Heart left ventricle (tissue), 16 donors: ENCODE data around the gene LZTS2. TPM values are rescaled to one million over a fixed set of nuclear protein-coding genes. Genes with fewer than 3 reads are reported as not detected.
A peak's percentile ranks its signal among the peaks of the same experiment; 100 is the strongest.

Experiments used
- ATAC-seq, 4 donors: fragments of 200-7000 bp; cut with Tn5 transposase; one replicate each; pipeline ENCODE4 v1.9.1; 2020 to 2022; ENCODE audit warnings: moderate library complexity in 4 of 4, mild to moderate bottlenecking in 3 of 4, moderate number of reproducible peaks in 1 of 4
- DNase-seq, 5 donors: peaks; one replicate each; pipeline ENCODE4 v3.0.0-alpha.2; 2020
- H3K27ac ChIP-seq, 12 donors: fragments of 200-600 bp; sonication (generic) in 4 of 12; one replicate each; pipeline versions ENCODE4 v1.5.0 to v1.8.0; 2016 to 2022; ENCODE audit warnings: mild to moderate bottlenecking in 2 of 12
- H3K27me3 ChIP-seq, 9 donors: fragments of 200-600 bp; sonication (generic) in 2 of 9; one replicate each; pipeline versions ENCODE4 v1.5.1 to v1.8.0; 2016 to 2022; ENCODE audit warnings: mild to moderate bottlenecking in 3 of 9
- H3K36me3 ChIP-seq, 9 donors: fragments of 200-600 bp; sonication (generic) in 2 of 9; one replicate each; pipeline versions ENCODE4 v1.5.0 to v1.8.0; 2018 to 2022; ENCODE audit warnings: mild to moderate bottlenecking in 2 of 9
- H3K4me1 ChIP-seq, 12 donors: fragments of 200-600 bp; sonication (generic) in 4 of 12; one replicate each; pipeline versions ENCODE4 v1.5.0 to v1.8.0; 2016 to 2022; ENCODE audit warnings: mild to moderate bottlenecking in 3 of 12
- H3K4me3 ChIP-seq, 12 donors: fragments of 200-600 bp; sonication (generic) in 4 of 12; one replicate each; pipeline versions ENCODE4 v1.5.0 to v1.8.0; 2017 to 2022; ENCODE audit warnings: mild to moderate bottlenecking in 9 of 12, moderate library complexity in 4 of 12
- H3K9me3 ChIP-seq, 12 donors: fragments of 200-600 bp; sonication (generic) in 4 of 12; one replicate each; pipeline versions ENCODE4 v1.5.0 to v1.8.0; 2016 to 2022; ENCODE audit warnings: mild to moderate bottlenecking in 1 of 12
- CTCF ChIP-seq, 12 donors: fragments of 200-600 bp; sonication (generic) in 4 of 12; IDR thresholded peaks; one replicate each; pipeline versions ENCODE4 v1.5.0 to v1.8.0; 2018 to 2022; ENCODE audit warnings: antibody characterized with exemption in 12 of 12, mild to moderate bottlenecking in 5 of 12
- POLR2A ChIP-seq, 2 donors: fragments of 450-650 bp; IDR thresholded peaks; one replicate each; pipeline ENCODE4 v1.6.1; 2017; ENCODE audit warnings: antibody characterized with exemption in 2 of 2, mild to moderate bottlenecking in 2 of 2, moderate library complexity in 2 of 2
- WGBS, 4 donors: extraction: QIAGEN DNeasy Blood & Tissue Kit in 2 of 4; methylation state at CpG; one replicate each; pipeline versions ENCODE4 v1.1.5 to v1.1.7; 2013 to 2018; 5-methylcytosine and 5-hydroxymethylcytosine counted together
- intact Hi-C, 10 donors: fragments of 100-400 bp; cut with DNase I; formaldehyde crosslinking; loops; one replicate each; pipeline versions ENCODE4 v1.11.1 to v1.14.2; 2022
- polyA plus RNA-seq, 2 donors: library from polyadenylated mRNA; stranded (reverse); fragments of 200-250 nt; gene quantifications; one replicate each; pipeline ENCODE4 v1.2.3, GENCODE V29; 2013
- total RNA-seq, 9 donors: library from RNA; depleted of rRNA in 2 of 9; stranded (reverse); fragments of >200 nt in 2 of 9; fragmentation: NEBNext Ultra II Directional in 3 of 9; extraction: Animal tissue kit (Norgen Biotek cat#: 25700) in 3 of 9; gene quantifications; one replicate each; pipeline versions ENCODE4 v1.1.0 to v1.2.4, GENCODE V29; 2016 to 2023
- donor health status: ischemic (EF 13 %, LVEDD 7.1; RV severe dilation, severe dysfunction).
- donor health status: healthy with polysubstance abuse.
- donor health status: DM: no; HTN: yes; CAD: no.
- donor health status: DM: no; HTN: no; CAD: no.
- donor health status: ischemic (EF 25% LVEDD 6.9; RV normal size, moderate dysfunction).
- donor health status: ischemic (EF 25% LVEDD 5.7; RV mildly dilated, moderate dysfunction).
- donor health status: healthy.
- donor health status: DM: yes; HTN: yes; CAD: no.
- donor health status: ischemic (EF 35%, LVEDD 5.7; RV mildly dilated, moderate dysfunction).
- donor health status: nonischemic (EF 11% LVEDD 7.7; RV severe dilation, severe dysfunction).
- donor health status: DM: yes; HTN: yes; CAD: no.
- donor health status: PGD.
- donor health status: ischemic (EF 29% LVEDD 5.4; RV normal size, mild dysfunction).
- donor health status: nonischemic (EF 23%, LVEDD 6.1; RV moderate dilation, normal function).

LZTS2 gene
- total and polyA plus RNA-seq, 11 donors, result 33.7 to 93.0 (median 40.9) TPM

- Histone ChIP-seq H3K27ac (no peak overlapping the region), H3K4me1 (peaks cover 0 to 17% (median 14%) of the 10 kb centered on the region in 12 donors), H3K36me3 (peaks cover 0 to 37% (median 31%) of the 10 kb centered on the region in 9 donors), H3K4me3 (no peak overlapping the region), H3K9me3 (no peaks in the 10 kb centered on the region), H3K27me3 (peaks cover 0 to 5% (median 0%) of the 10 kb centered on the region in 9 donors)
- intact Hi-C loops, result loop anchor here in 5 of 10 donors (1.0 to 2.0 kb wide), 3 partner anchors 45 to 47 kb away; no protein-coding TSS in a partner anchor
- ATAC-seq (no peak), DNase-seq (no peak)
- TF ChIP-seq POLR2A (IDR thresholded peaks at IDR 0.05) (no peak), CTCF (IDR thresholded peaks at IDR 0.05) (no peak)
- WGBS, 4 donors, result 83 to 96% (median 87%) methylated on average over 2 of the region's 2 CpGs
Observed at GRCh38 chr10:100968062-100968736, 31.4 kb upstream of the LZTS2 start.

- no peak for TF ChIP-seq CTCF (IDR thresholded peaks at IDR 0.05)
- no peak for TF ChIP-seq POLR2A (IDR thresholded peaks at IDR 0.05)
- peak overlapping the region; percentile 47 to 75 (median 62) for H3K4me3 ChIP-seq
- intact Hi-C loops, result loop anchor here in 5 of 10 donors (1.0 to 2.0 kb wide), 3 partner anchors 44 to 46 kb away; no protein-coding TSS in a partner anchor
- peaks cover 0 to 31% (median 24%) of the 10 kb centered on the region in 9 donors for H3K36me3 ChIP-seq
- WGBS, 4 donors, result 11 to 21% (median 17%) methylated on average over 8 to 9 of the region's 9 CpGs
- no peak for DNase-seq
- no peak overlapping the region for H3K27ac ChIP-seq
- peaks cover 0 to 5% (median 0%) of the 10 kb centered on the region in 9 donors for H3K27me3 ChIP-seq
- peaks cover 0 to 17% (median 14%) of the 10 kb centered on the region in 12 donors for H3K4me1 ChIP-seq
- ATAC-seq, result peak in 3 of 4 donors; percentile 3 to 41 (median 23)
- H3K9me3 ChIP-seq, result no peaks in the 10 kb centered on the region
Observed at GRCh38 chr10:100968863-100969186, 30.8 kb upstream of the LZTS2 start.

GRCh38 chr10:100969187-100970075, 30.2 kb upstream of the LZTS2 start, which contains the start of gene SEMA4G:
Gene SEMA4G (plus strand): TSS chr10:100969504. CDS start chr10:100972913, 3,409 bp downstream.
- Histone ChIP-seq H3K9me3 (no peaks in the 10 kb centered on the region), H3K36me3 (peaks cover 0 to 25% (median 18%) of the 10 kb centered on the region in 9 donors), H3K27ac (peak within 1 kb of the TSS in 1 of 12 donors; percentile 9), H3K4me1 (peaks cover 0 to 17% (median 14%) of the 10 kb centered on the region in 12 donors), H3K27me3 (peaks cover 0 to 5% (median 0%) of the 10 kb centered on the region in 9 donors), H3K4me3 (peak within 1 kb of the TSS; percentile 47 to 75 (median 62))
- DNase-seq, result peak in 2 of 5 donors; percentile 45 to 53
- WGBS, 4 donors, result 1 to 3% (median 2%) methylated on average over 21 to 70 of the region's 70 CpGs
- peak; percentile 58 to 79 (median 66) for TF ChIP-seq CTCF (IDR thresholded peaks at IDR 0.05)
- TF ChIP-seq POLR2A (IDR thresholded peaks at IDR 0.05), result no peak
- peak; percentile 50 to 80 (median 73) for ATAC-seq
- intact Hi-C loops, result loop anchor here in 4 of 10 donors (2.0 kb wide), 2 partner anchors 43 to 45 kb away; no protein-coding TSS in a partner anchor
